HG03571 (cell line): ENCODE data around the gene ADM2.

Experiments
- ATAC-seq: cut with Tn5 transposase; IDR thresholded peaks from one replicate; pipeline ENCODE4 v1.9.1; 2021; ENCODE audit not compliant: unreplicated experiment

Gene ADM2

GRCh38 chr22:50445071-50445879 lies 36.1 kb upstream of the ADM2 start:
- no peak for ATAC-seq

- no peak for ATAC-seq
These were observed 35.2 kb upstream of the ADM2 start for GRCh38 chr22:50445880-50446707.

- ATAC-seq = no peak
These were observed 34.4 kb upstream of the ADM2 start for GRCh38 chr22:50446708-50447575.

- ATAC-seq = no peak
These were observed 33.5 kb upstream of the ADM2 start for GRCh38 chr22:50447576-50448551.

GRCh38 chr22:50452649-50453048 lies 28.7 kb upstream of the ADM2 start:
- no peak for ATAC-seq

GRCh38 chr22:50454556-50455075 lies 26.7 kb upstream of the ADM2 start:
- ATAC-seq = no peak

GRCh38 chr22:50455201-50455600 lies 26.1 kb upstream of the ADM2 start:
- ATAC-seq = no peak

GRCh38 chr22:50456026-50456425 lies 25.3 kb upstream of the ADM2 start:
- ATAC-seq = no peak

- no peak for ATAC-seq
These were observed 24.7 kb upstream of the ADM2 start for GRCh38 chr22:50456466-50457234.

GRCh38 chr22:50459016-50459415 lies 22.3 kb upstream of the ADM2 start:
- no peak for ATAC-seq

- ATAC-seq = no peak
These were observed 21.7 kb upstream of the ADM2 start for GRCh38 chr22:50459496-50460140.

- no peak for ATAC-seq
These were observed 20.4 kb upstream of the ADM2 start for GRCh38 chr22:50460938-50461337.

- no peak for ATAC-seq
These were observed 19.8 kb upstream of the ADM2 start for GRCh38 chr22:50461536-50461935.

- ATAC-seq = no peak
These were observed 19.3 kb upstream of the ADM2 start for GRCh38 chr22:50461979-50462540.

- no peak for ATAC-seq
These were observed 18.0 kb upstream of the ADM2 start for GRCh38 chr22:50463188-50463900.

GRCh38 chr22:50464451-50464850 lies 16.9 kb upstream of the ADM2 start:
- ATAC-seq = no peak

- ATAC-seq = no peak
These were observed 16.0 kb upstream of the ADM2 start for GRCh38 chr22:50465066-50465930.
